Endothelial cell of hepatic sinusoid (primary cell): ENCODE results near the gene GKN1.
"Not testable (repeated sequence)": the region's sequence is repeated elsewhere in the genome, so short reads cannot be mapped to it uniquely, and the experiment has no call there.

Source experiments
- in situ Hi-C: cut with HindIII; loops from 2 replicates; pipeline ENCODE4 v1.10.0; 2017; ENCODE audit warnings: low sequenced_read_pairs

GKN1 gene

DNA sequence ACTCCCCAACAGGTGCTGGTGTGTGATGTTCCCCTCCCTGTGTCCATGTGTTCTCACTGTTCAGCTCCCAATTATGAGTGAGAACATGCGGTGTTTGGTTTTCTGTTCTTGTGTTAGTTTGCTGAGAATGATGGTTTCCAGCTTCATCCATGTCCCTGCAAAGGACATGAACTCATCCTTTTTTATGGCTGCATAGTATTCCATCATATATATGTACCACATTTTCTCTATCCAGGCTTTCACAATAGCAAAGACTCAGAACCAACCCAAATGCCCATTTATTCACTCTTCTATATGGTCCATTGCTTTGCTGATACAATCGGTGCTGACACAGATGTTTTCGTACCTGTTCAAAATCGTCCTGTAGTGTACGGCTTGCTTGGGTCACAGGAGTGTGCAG, 19.0 kb upstream of the GKN1 start:
- in situ Hi-C loops: not testable (repeated sequence)

DNA sequence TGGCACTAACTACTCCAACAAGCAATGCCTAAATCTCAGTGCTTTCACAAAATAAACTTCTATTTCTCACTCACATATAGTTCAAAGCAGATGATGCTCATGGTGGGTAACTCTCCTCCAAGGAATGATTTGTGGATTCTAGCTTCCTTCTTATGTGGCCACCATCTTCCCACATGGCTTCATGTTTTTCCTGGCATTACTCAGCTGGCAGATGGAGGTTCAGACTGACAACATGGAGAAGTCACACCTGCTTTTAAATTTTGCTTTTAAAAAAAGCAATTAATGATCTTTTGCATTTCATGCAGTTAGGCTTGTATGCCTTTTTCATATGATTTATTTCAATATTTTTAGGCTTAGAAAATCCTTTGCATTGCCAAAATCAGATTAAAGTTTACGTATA, 15.4 kb upstream of the GKN1 start:
- in situ Hi-C loops: no loop called here

GRCh38 chr2:68961380-68961779, 13.1 kb upstream of the GKN1 start:
- in situ Hi-C loops: no loop called here

DNA sequence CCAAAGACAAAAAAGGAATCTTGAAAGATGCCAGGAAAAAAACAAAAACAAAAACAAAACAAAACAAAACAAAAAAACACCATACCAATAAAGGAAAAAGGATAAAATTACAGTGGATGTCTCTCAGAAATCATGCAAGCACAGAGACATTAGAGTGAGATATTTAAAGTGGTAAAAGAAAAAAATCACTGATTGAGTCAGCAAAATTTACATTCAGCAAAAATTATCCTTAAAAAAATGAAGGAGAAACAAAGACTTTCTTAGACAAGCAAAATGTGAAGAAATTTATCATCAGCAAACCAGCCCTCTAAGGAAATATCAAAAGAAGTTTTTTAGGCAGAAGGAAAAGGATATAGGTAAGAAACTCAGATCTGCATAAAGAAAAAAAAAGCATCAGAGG, 10.2 kb upstream of the GKN1 start:
- in situ Hi-C loops: no loop called here

- in situ Hi-C loops: no loop called here
Observed at GRCh38 chr2:68968221-68968620, 6.2 kb upstream of the GKN1 start.

- in situ Hi-C loops: no loop called here
Observed at GRCh38 chr2:68969736-68970490, 4.5 kb upstream of the GKN1 start.

DNA sequence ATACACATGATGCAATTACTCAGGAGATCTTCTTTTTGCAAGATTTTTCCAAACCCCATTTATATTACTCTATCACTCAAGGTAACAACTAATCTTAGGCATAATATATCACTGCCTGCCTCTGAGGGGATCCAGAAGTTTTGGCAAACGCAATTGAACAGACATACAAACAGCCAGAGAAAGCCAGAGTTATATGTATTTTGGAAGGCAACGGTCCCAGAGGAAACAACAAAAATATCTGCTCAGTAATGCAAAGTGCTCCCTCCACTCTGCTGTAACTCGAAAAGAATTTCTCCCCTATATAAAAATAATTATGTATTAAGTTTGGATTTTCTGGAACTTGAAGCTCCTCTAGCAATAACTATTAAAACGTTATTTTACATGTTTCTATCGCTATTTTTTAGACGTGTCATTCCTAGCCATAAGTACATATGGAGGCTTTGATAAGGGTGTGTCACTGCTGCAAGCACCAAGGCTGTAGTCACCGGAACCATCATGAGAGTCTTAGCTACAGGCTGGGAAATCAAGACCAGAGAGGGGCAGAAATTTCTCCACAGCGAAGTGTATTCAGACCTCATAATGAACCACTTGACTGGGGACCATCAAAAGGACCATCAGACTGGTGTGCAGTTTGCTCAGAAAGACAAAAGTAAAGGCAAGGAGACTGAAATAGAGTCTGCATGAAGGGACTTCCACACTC, 3.7 kb upstream of the GKN1 start:
- in situ Hi-C loops: no loop called here

DNA sequence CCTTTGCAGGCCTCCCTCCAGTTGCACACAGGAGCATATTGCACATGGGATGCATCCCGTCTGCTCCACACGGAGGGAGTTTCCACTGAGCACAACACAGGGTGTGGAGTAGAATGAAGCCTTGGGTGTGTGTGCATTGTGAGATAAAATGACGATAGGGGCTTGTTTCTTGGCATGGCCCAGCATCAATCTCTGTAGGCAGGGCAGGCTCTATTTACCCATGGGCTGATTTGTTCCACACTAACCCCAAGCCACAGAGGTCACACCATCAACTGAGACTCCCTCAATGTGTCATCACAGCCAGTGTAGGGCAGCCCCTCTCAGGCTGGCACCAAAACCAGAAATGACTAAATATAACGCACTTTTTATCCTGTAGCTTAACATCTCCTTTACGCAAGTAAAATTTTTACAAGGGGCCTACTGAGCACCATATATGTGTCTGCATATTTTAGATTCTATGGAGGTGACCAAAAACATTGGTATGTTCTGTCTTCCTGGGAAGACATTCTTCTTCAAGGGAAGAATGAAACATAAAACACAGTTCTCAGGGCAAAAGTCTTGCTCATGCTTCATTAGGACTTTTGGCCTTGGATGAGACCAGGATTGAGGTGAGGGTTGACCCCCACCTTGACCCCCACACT, 2.7 kb upstream of the GKN1 start:
- in situ Hi-C loops: no loop called here

- in situ Hi-C loops: no loop called here
Observed at GRCh38 chr2:68974946-68975665, 670 bp downstream of the GKN1 start.

DNA sequence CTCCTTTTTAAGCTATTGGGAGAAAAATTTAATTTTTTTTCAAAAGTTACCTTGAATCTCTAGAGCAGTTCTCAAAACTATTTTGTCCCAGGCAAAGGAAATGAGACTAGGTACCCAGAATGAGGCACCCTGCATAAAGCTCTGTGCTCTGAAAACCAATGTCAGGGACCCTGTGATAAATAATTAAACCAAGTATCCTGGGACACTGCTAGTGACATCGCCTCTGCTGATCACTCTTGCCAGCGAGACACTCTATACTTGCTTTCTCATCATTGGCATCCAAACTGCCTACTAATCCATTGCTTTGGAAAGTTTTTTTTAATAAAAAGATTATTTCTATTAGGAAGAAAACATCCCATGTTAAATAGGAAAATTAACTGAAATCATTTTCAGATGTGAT, 1.4 kb downstream of the GKN1 start:
- in situ Hi-C loops: no loop called here

DNA sequence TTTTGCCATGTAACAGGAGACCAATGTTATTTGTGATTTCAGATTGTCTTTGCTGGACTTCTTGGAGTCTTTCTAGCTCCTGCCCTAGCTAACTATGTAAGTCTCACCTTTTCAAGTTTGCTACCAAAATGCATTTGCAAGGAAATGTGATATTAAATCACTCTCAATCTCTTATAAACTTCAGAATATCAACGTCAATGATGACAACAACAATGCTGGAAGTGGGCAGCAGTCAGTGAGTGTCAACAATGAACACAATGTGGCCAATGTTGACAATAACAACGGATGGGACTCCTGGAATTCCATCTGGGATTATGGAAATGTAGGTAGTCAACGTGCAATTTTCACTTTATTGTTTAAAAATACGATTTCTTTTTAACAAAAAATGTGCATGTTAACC, 3.0 kb downstream of the GKN1 start:
- in situ Hi-C loops: no loop called here

DNA sequence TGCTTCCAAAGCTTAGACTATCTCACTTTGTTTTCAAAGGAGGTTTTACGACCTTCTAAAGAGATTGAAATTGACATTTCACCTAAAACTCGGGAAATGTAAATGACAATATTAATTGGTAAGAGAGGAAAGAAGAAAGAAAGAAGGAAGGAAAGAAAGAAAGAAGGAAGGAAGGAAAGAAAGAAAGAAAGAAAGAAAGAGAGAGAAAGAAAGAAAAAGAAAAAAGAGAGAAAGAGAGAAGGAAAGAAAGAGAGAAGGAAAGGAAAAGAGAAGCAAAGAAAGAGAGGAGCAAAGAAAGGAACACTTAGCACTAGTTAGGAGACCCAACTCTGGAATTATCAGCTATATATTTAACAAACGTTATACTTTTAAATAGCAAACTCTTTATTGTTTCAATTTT, 3.7 kb downstream of the GKN1 start:
- in situ Hi-C loops: no loop called here

GRCh38 chr2:68980956-68981355, 6.5 kb downstream of the GKN1 start:
- in situ Hi-C loops: no loop called here

GRCh38 chr2:68987021-68987503, 12.6 kb downstream of the GKN1 start:
- in situ Hi-C loops: no loop called here

- in situ Hi-C loops: no loop called here
Observed at GRCh38 chr2:68989035-68989434, 14.6 kb downstream of the GKN1 start.

DNA sequence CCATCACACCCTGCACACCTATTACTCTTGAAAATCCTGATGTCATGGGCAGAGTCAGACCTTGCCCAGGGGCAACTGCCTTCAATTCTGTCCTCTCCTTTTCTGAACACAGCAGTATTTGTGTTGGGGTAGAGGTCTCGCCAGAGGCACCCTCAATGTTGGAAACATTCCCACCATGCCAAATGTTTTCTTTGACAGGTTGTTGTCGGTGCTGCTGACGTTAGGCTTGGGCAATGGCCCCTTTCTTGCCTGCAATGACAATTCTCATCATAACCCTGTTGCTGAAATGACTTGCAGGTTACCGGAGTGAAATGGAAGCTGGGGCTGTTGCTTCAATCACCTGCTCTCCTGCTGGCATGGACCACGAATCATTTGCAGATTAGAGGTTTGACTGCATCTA, 17.9 kb downstream of the GKN1 start:
- in situ Hi-C loops: no loop called here

GRCh38 chr2:68992933-68993332, 18.5 kb downstream of the GKN1 start:
- in situ Hi-C loops: no loop called here

DNA sequence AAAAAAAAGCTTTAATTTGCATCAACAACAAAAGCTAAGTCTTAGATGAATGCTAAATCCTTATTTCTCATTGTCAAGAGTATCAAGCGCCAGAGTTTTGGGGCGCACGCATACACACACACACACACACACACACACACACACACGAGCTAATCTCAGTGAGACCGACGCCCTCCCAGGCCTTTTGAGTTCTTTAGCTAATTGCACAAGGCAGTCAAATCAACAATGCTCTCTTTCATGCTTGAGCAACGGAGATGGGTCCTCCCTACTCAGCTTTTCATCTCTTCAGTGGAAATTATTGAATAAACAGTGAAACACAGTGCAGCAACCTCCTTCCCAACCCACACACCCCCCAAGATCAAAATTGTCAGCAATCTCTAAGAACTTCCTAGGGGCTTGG, 19.2 kb downstream of the GKN1 start:
- in situ Hi-C loops: no loop called here

DNA sequence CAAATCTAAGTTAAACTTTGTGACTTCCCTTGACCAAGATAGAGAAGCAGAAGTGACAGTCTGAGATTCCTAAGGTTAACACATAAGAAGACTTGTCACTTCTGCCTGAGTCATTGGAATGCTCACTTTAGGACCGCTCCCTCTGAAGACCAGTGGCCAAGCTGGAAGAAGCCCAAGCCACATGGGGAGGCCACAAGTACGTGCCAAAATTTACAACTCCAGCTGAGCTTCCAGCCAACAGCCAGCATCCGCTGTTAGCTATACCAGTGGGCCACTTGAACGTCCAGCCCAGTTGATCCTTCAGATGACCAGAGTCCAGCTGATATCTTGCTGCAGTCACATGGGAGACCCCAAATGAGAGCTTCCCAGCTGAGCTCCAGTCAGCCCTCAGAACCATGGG, 20.4 kb downstream of the GKN1 start:
- in situ Hi-C loops: no loop called here

GRCh38 chr2:68995916-68996315, 21.5 kb downstream of the GKN1 start:
- in situ Hi-C loops: no loop called here

DNA sequence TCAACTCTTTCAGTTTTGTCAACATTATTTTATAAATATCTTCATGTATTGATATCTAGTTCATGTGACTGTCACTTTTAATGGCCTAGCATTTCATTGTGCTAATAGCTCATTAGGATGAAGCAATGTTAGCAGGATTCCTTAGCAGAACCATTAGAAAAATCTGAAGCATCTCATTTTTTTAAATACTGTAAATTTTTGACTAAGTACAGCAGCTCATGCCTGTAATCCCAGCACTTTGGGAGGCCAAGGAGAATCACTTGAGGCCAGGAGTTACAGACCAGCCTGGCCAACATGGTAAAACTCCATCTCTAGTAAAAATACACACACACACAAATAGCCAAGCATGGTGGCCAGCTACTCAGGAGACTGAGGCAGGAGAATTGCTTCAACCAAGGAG, 23.0 kb downstream of the GKN1 start:
- in situ Hi-C loops: no loop called here
